ENCODE results near the gene NOP16. TPM values are rescaled to one million over a fixed set of nuclear protein-coding genes. Genes with fewer than 3 reads are reported as not detected.
A peak's percentile ranks its signal among the peaks of the same experiment; 100 is the strongest.

NOP16 gene
- 13.6 TPM for total RNA-seq
- long read RNA-seq, transcript NOP16-207 (5 exons, 1,258 nt) = major isoform, 7 of 14 reads
- long read RNA-seq, partial matches to known transcripts = 1 of 14 reads
- long read RNA-seq, other reads (novel, unspliced or antisense) = 2 of 14 reads

DNA sequence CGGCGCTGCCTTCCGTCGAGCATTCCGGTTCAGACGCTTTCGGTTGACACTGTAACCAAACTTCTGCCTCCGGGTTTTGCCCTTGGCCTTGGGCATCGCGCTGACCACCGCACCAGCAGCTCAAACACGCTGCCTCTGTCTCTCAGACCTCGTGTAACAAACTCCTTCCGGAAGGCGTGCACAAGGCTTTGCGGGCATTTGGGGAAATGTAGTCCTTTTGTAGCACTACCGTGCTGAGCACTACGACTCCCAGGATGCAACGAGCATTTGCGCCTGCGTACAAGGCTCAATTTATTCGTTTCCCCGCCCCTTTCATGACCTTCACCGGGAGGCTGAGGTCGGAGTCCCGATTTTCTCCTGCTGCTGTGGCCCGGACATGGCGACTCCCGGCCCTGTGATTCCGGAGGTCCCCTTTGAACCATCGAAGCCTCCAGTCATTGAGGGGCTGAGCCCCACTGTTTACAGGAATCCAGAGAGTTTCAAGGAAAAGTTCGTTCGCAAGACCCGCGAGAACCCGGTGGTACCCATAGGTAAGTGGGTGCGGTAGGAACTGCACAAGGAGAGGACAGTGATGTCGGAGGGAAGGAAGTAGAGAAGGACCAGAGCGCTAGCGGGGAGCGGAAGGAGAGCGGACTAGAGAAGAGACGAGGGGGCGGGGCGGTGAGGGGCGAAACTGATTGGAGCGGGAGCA, at the start of gene NOP16, which contains the start of gene HIGD2A:
Gene NOP16 (minus strand): TSS at position 155 of the 691 bp plus-strand sequence. CDS start 59 bp downstream, at position 96.
Gene HIGD2A (plus strand): TSS at position 308 of the 691 bp plus-strand sequence. CDS start 69 bp downstream, at position 377.
- intact Hi-C loops (cut with DNase I) = no loop called here
- Histone ChIP-seq H3K9me3 (no peaks in the 10 kb centered on the region), H3K4me1 (peaks cover 7% of the 10 kb centered on the region), H3K27ac (peak within 1 kb of the TSS; percentile 96), H3K27me3 (no peaks in the 10 kb centered on the region), H3K36me3 (peaks cover 36% of the 10 kb centered on the region), H3K4me3 (peak within 1 kb of the TSS; percentile 87)
- TF ChIP-seq CTCF (IDR thresholded peaks at IDR 0.05) = no peak
- ATAC-seq (peak; percentile 97), DNase-seq (peak; percentile 100)

DNA sequence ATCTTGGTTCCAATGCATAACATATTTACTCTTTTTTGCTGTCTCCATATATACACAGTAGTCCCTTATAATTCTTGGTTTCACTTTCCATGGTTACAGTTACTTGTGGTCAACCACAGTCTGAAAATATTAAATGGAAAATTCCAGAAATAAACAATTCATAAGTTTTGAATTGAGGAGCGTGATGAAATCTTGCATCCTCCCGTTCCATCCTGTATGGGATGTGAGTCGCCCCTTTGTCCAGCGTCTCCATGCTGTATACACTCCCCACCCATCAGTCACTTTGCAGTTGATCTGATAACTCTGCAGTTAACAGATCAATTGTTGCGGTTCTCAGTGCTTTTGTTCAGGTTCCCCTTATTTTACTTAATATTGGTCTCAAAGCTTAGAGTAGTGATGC, 48.3 kb upstream of the NOP16 start:
- H3K36me3 ChIP-seq = no peaks in the 10 kb centered on the region

DNA sequence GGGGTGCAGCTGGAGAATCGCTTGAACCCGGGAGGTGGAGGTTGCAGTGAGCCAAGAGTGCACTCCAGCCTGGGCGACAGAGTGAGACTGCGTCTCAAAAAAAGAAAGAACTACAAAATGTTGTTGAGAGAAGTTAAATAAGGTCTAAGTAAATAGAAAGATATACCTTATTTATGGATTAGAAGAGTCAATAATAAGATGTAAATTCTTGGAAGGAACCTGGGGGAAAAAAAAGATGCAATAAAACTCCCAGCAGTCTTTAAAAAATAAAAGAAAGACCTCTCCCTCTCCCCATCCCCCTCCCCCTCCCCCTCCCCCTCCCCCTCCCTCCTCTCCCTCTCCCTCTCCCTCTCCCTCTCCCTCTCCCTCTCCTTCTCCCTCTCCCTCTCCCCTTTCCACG, 44.3 kb upstream of the NOP16 start:
- H3K36me3 ChIP-seq = no peaks in the 10 kb centered on the region
- intact Hi-C loops (cut with DNase I) = no loop called here
- no peak for TF ChIP-seq CTCF (IDR thresholded peaks at IDR 0.05)
- H3K27ac ChIP-seq = no peak overlapping the region
- ATAC-seq (no peak), DNase-seq (no peak)
- no peaks in the 10 kb centered on the region for H3K4me1 ChIP-seq
- H3K9me3 ChIP-seq = no peaks in the 10 kb centered on the region
- H3K4me3 ChIP-seq = no peak overlapping the region
- no peaks in the 10 kb centered on the region for H3K27me3 ChIP-seq

More for the DNA sequence above, 48.3 kb upstream of the NOP16 start:
- TF ChIP-seq CTCF (IDR thresholded peaks at IDR 0.05) = no peak
- no peaks in the 10 kb centered on the region for H3K9me3 ChIP-seq
- no peaks in the 10 kb centered on the region for H3K4me1 ChIP-seq
- H3K4me3 ChIP-seq = no peak overlapping the region
- no peaks in the 10 kb centered on the region for H3K27me3 ChIP-seq
- peak overlapping the region; percentile 42 for H3K27ac ChIP-seq
- ATAC-seq (peak; percentile 56), DNase-seq (no peak)
- intact Hi-C loops (cut with DNase I) = no loop called here

DNA sequence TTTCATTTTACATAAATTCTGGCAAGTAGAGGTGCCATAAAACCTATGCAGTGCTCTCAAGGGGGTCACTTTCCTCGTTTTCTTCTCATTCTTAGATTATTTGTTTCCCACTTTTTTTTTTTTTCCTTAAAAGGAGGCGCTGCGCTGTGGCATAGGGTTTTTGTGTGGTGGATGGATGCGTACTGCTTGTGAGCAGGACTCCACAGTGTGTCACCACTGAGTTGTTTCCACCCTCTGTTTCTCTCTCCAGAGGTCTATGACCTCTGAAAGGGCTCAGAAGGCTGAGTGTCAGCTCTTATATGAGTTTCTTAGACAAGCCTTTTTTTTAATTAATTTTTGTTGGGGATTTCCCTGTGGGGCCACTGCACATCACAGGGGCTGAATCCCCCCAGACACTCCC, 41.6 kb upstream of the NOP16 start:
- no peak overlapping the region for H3K4me3 ChIP-seq
- H3K27ac ChIP-seq = no peak overlapping the region
- H3K27me3 ChIP-seq = no peaks in the 10 kb centered on the region
- no peaks in the 10 kb centered on the region for H3K36me3 ChIP-seq
- ATAC-seq (no peak), DNase-seq (no peak)
- intact Hi-C loops (cut with DNase I) = no loop called here
- no peak for TF ChIP-seq CTCF (IDR thresholded peaks at IDR 0.05)
- no peaks in the 10 kb centered on the region for H3K9me3 ChIP-seq
- no peaks in the 10 kb centered on the region for H3K4me1 ChIP-seq

- no peaks in the 10 kb centered on the region for H3K36me3 ChIP-seq
- no peaks in the 10 kb centered on the region for H3K4me1 ChIP-seq
- no peak for DNase-seq
- H3K4me3 ChIP-seq = no peak overlapping the region
- H3K27ac ChIP-seq = no peak overlapping the region
- ATAC-seq = no peak
- peaks cover 4% of the 10 kb centered on the region for H3K27me3 ChIP-seq
- H3K9me3 ChIP-seq = no peaks in the 10 kb centered on the region
- intact Hi-C loops (cut with DNase I) = no loop called here
- no peak for TF ChIP-seq CTCF (IDR thresholded peaks at IDR 0.05)
Observed at GRCh38 chr5:176427971-176428370, 39.6 kb upstream of the NOP16 start.
